HG03469 (cell line): ENCODE measurements around the gene DQX1.
"Not testable (repeated sequence)": the region's sequence is repeated elsewhere in the genome, so short reads cannot be mapped to it uniquely, and the experiment has no call there.

Experiments used
- ATAC-seq: cut with Tn5 transposase; IDR thresholded peaks from one replicate; pipeline ENCODE4 v1.9.1; 2021; ENCODE audit warnings: mild to moderate bottlenecking, moderate library complexity, moderate number of reproducible peaks; ENCODE audit not compliant: unreplicated experiment

The DQX1 gene

DNA sequence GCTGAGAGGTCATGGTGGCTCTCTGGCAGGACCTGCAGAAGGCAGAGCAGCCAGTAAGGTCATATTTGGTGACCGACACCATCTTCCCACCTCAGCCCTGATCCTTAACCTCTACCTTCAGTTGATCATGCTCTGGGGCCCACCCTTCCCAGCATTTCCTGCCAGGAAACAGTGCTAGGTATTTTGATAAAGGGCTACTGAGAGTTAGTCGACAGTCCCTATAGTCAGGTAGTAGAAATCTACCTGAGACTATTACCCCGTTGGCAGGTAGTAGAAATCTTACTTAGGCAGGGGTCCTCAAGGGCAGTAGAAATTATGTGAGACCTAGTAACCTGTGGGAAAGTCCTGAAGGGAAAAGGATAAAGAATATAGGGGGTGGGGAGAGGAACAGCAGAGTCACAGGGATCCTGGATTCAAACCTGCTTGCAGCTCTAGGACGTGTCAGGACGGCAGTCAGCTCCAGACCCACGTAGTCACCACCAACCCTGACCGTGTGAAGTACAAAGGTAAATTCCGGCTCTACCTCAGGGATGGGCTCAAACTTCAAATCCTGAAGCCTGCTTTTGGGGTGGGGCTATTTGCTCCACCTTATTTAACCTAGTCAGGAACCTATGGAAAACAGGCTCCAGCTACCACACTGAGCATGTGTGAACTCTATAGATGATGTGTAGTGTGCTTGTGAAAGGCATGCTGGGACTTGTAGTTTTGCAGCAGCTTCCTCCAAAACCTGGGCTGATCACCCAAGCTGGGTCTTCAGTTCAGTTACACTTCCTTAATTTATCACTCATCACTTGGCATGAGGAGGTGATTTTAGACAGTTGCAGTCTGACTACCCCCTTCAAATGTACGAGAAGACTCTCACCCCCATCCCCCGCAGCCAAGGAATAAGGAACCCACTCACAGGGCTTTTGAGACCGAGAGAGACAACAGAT, at the start of gene DQX1:
Gene DQX1, minus strand, starts transcription at position 515 of the 932 bp plus-strand sequence. Its CDS starts 502 bp downstream, at position 13.
- no peak for ATAC-seq

GRCh38 chr2:74575320-74575719, 49.3 kb upstream of the DQX1 start:
- no peak for ATAC-seq

- ATAC-seq = no peak
Measured at GRCh38 chr2:74573747-74574562, 47.9 kb upstream of the DQX1 start.

- ATAC-seq = no peak
Measured at GRCh38 chr2:74572178-74572925, 46.3 kb upstream of the DQX1 start.

GRCh38 chr2:74571058-74571457, 45.0 kb upstream of the DQX1 start:
- peak; percentile 53 for ATAC-seq

- ATAC-seq = no peak
Measured at GRCh38 chr2:74569686-74570085, 43.7 kb upstream of the DQX1 start.

DNA sequence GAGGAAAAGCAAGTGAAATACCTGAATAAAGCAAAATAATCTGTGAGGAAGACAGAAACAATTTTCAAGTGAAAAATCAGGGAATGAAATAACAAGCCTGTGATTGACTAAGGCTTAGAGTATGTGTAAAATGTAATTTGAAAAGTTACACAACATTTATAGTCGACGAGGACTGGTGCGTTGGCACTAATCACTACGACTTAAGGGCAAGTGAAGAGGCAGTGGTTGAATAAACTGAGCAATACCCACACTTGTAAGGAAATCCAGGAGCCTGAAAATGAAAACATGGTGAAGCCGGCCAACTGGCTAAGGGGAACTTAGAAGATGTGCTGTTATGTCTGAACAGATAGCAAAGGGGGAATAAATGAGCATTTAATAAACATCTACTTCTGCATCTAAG, 41.9 kb upstream of the DQX1 start:
- no peak for ATAC-seq

- ATAC-seq = no peak
Measured at GRCh38 chr2:74566754-74567085, 40.7 kb upstream of the DQX1 start.

DNA sequence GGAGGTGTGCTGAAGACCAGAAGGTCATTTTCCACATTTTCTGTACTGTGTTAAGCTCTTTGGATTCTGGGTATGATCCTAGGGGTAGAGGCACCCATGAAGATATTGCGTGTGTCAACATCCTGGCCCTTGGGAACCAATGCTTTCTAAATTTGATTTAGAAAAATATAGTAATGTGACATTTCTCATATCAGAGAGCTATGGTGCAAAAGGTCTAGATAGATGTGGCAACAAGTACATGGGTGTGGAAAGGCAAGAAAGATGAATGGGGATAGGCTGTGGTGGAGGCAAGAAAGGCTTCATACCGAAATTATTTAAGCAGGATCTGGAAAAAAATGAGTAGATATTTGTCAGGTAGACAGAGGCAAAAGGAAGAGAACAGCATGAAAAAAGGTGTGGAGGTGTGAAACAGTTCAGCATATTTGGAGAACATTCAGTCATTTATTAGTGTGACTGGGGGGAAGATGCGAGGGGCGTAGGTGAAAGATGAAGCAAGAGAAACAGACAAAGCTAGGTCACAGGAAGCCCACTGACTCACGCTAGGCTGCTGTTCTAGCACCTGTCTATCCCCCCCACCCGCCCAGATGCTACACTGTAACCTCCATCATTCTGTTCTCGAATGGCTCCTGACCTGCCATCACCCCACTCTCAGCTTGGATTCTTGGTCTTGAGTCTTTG, 40.2 kb upstream of the DQX1 start:
- no peak for ATAC-seq

DNA sequence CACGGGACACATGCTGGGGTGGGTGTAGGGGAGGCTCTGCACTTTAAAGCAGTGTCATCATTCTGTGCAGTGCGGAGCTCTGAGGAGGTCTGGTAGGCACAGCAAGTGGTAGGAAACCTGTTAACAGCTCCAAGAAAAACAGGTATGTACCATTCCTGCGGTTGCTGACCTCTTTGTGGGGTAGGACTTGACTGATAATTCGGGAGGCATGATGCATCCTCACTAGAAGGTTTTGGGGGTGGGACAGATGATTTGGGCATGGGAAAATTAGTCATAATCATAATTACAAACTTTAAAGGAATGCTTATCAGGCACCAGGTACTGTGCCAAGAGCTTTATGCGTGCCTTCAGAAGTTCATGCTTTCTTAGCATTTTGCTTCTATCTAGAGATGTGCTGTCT, 38.2 kb upstream of the DQX1 start:
- no peak for ATAC-seq

GRCh38 chr2:74562126-74562775, 36.2 kb upstream of the DQX1 start:
- no peak for ATAC-seq

- not testable (repeated sequence) for ATAC-seq
Measured at GRCh38 chr2:74561022-74561421, 35.0 kb upstream of the DQX1 start.

DNA sequence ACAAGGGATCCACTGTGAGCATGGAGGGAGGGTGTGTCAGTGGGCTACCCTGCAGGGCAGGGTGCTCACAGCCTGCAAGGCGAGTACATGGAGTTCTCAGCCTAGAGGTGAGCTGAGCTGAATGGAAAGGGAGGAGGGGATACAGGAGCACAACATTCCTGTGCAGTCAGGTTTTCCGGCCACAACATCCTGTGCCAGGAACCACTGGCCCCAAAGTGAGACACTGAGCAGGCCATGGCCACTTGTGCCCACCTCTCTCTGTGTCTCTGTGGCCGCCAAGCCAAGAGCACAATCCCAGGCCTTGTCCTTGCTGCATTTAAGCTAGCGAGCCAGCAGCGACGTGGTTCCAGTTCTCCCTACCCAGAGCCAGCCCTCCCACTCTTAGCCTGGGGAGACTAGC, 34.6 kb upstream of the DQX1 start:
- no peak for ATAC-seq

DNA sequence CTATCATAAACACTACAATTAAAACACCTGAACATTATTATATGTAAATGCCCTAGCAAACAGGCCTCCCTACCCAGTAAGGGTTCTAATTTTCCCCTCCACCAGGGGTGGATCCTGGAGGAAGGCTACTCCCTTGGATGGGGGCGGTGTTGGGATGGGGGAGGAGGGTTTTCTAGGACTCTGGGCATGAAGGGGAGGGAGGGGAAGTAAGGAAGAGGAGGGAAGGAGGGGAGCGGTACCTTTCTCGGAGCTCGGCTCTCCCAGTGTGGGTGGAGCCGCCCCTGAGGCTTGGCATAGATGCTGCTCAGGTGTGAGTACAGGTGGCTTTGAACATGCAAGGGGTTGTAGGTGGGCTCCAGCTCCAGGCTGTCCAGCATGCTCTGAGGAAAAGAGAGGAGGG, 33.9 kb upstream of the DQX1 start:
- no peak for ATAC-seq

GRCh38 chr2:74558284-74559230, 32.5 kb upstream of the DQX1 start:
- no peak for ATAC-seq

DNA sequence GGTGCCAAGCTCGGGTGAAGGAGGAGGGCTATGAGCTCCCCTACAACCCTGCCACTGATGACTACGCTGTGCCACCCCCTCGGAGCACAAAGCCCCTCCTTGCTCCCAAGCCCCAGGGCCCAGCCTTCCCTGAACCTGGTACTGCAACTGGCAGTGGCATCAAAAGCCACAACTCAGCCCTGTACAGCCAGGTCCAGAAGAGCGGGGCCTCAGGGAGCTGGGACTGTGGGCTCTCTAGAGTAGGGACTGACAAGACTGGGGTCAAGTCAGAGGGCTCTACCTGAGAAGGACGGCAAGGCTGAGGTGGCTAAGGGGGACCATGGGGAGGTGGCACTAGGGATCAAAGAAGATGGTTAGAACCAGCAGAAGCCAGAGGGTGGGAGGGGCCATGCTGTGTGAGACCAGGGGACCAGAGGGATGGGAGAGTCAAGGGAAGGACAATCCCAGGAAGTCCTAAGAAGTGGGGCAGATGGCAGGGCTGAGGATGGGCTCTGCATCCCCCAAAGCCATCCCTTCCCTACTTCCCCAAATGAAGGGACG, 30.9 kb upstream of the DQX1 start:
- ATAC-seq = no peak

DNA sequence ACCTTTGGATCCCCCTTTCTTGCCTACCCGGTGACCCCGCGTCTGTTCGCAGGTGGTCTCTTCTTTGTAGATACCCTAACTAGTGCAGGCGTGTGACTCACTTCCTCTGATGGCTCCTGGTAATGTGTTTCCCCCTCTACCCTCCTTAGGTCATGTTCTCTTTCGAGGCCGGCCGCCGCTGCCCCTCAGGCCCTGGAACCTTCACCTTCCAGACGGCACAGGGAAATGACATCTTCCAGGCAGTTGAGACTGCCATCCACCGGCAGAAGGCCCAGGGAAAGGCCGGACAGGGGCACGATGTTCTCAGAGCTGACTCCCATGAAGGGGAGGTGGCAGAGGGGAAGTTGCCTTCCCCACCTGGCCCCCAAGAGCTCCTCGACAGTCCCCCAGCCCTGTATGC, 30.1 kb upstream of the DQX1 start:
- ATAC-seq = no peak

GRCh38 chr2:74555610-74556103, 29.6 kb upstream of the DQX1 start:
- no peak for ATAC-seq
